ENCODE data around the gene MEF2D. TPM values are rescaled to one million over a fixed set of nuclear protein-coding genes. Genes with fewer than 3 reads are reported as not detected.

MEF2D gene
- total and polyA plus RNA-seq, 7 donors = 43.1 to 258 (median 126) TPM

GRCh38 chr1:156540955-156541354, 40.4 kb upstream of the MEF2D start:
- Histone ChIP-seq H3K27me3 (ENCODE audit: insufficient read depth in 3 of 3, low read length in 2 of 3) (no peaks in the 10 kb centered on the region), H3K4me1 (no peaks in the 10 kb centered on the region), H3K36me3 (ENCODE audit: insufficient read depth in 1 of 2, low read depth in 1 of 2) (no peaks in the 10 kb centered on the region), H3K27ac (no peak overlapping the region), H3K9me3 (no peaks in the 10 kb centered on the region), H3K4me3 (no peak overlapping the region)
- TF ChIP-seq CTCF (IDR thresholded peaks at IDR 0.05) = no peak
- intact Hi-C loops (cut with DNase I) = loop anchor here in 1 of 2 donors (10.0 kb wide), 1 partner anchor 176 kb away; the partner anchor contains the start of gene RHBG
- WGBS, 3 donors = 79 to 92% (median 87%) methylated on average over 2 of the region's 2 CpGs
- DNase-seq = no peak
- peak in 3 of 4 donors; percentile 30 to 72 (median 33) for ATAC-seq

- H3K9me3 ChIP-seq = no peaks in the 10 kb centered on the region
- intact Hi-C loops (cut with DNase I) = loop anchor here in 1 of 2 donors (10.0 kb wide), 1 partner anchor 175 kb away; the partner anchor contains the start of gene RHBG
- no peak for ATAC-seq
- H3K4me3 ChIP-seq = no peak overlapping the region
- H3K4me1 ChIP-seq = no peaks in the 10 kb centered on the region
- DNase-seq = no peak
- no peak for TF ChIP-seq CTCF (IDR thresholded peaks at IDR 0.05)
- H3K27me3 ChIP-seq (ENCODE audit: insufficient read depth in 3 of 3, low read length in 2 of 3) = no peaks in the 10 kb centered on the region
- H3K36me3 ChIP-seq (ENCODE audit: insufficient read depth in 1 of 2, low read depth in 1 of 2) = no peaks in the 10 kb centered on the region
- WGBS, 3 donors = 92 to 93% (median 92%) methylated on average over 4 of the region's 4 CpGs
- no peak overlapping the region for H3K27ac ChIP-seq
These were observed 39.3 kb upstream of the MEF2D start for GRCh38 chr1:156539818-156540355.

GRCh38 chr1:156538711-156539440, 38.3 kb upstream of the MEF2D start:
- no peak for DNase-seq
- TF ChIP-seq CTCF (IDR thresholded peaks at IDR 0.05) = no peak
- Histone ChIP-seq H3K27ac (no peak overlapping the region), H3K4me3 (no peak overlapping the region), H3K4me1 (no peaks in the 10 kb centered on the region), H3K9me3 (no peaks in the 10 kb centered on the region), H3K27me3 (ENCODE audit: insufficient read depth in 3 of 3, low read length in 2 of 3) (no peaks in the 10 kb centered on the region), H3K36me3 (ENCODE audit: insufficient read depth in 1 of 2, low read depth in 1 of 2) (no peaks in the 10 kb centered on the region)
- intact Hi-C loops (cut with DNase I) = no loop called here
- 87 to 91% (median 89%) methylated on average over 10 of the region's 10 CpGs for WGBS, 3 donors
- ATAC-seq = no peak

GRCh38 chr1:156537027-156537426, 36.5 kb upstream of the MEF2D start:
- ATAC-seq (no peak), DNase-seq (no peak)
- no peaks in the 10 kb centered on the region for H3K9me3 ChIP-seq
- H3K36me3 ChIP-seq (ENCODE audit: insufficient read depth in 1 of 2, low read depth in 1 of 2) = no peaks in the 10 kb centered on the region
- H3K4me3 ChIP-seq = no peak overlapping the region
- intact Hi-C loops (cut with DNase I) = no loop called here
- H3K4me1 ChIP-seq = peaks cover 5% of the 10 kb centered on the region
- TF ChIP-seq CTCF (IDR thresholded peaks at IDR 0.05) = no peak
- 94 to 95% (median 94%) methylated on average over 9 of the region's 9 CpGs for WGBS, 3 donors
- H3K27me3 ChIP-seq (ENCODE audit: insufficient read depth in 3 of 3, low read length in 2 of 3) = no peaks in the 10 kb centered on the region
- no peak overlapping the region for H3K27ac ChIP-seq

Data from psoas muscle (tissue), 8 donors.